Inferior parietal cortex (tissue), 1 donor: ENCODE measurements around the gene CCDC71L.
"Not testable (repeated sequence)": the region's sequence is repeated elsewhere in the genome, so short reads cannot be mapped to it uniquely, and the experiment has no call there.

ENCODE experiments used
- DNase-seq: peaks from one replicate; pipeline ENCODE4 v3.0.0-alpha.2; 2016; ENCODE audit errors: extremely low spot score

The CCDC71L gene

GRCh38 chr7:106660862-106661720 is at the start of gene CCDC71L:
Gene CCDC71L (minus strand): TSS chr7:106661158. CDS start chr7:106660896, 262 bp downstream.
- peak; percentile 91 for DNase-seq

DNA sequence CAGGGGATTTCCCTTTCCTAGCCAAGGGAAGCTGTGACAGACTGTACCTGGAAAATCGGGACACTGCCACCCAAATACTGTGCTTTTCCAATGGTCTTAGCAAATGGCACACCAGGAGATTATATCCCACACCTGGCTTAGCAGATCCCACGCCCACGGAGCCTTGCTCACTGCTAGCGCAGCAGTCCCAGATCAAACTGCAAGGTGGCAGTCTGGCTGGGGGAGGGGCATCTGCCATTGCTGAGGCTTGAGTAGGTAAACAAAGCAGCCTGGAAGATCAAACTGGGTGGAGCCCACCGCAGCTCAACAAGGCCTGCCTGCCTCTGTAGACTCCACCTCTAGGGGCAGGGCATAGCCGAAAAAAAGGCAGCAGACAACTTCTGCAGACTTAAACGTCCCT is 48.6 kb upstream of the CCDC71L start:
- DNase-seq: not testable (repeated sequence)

DNA sequence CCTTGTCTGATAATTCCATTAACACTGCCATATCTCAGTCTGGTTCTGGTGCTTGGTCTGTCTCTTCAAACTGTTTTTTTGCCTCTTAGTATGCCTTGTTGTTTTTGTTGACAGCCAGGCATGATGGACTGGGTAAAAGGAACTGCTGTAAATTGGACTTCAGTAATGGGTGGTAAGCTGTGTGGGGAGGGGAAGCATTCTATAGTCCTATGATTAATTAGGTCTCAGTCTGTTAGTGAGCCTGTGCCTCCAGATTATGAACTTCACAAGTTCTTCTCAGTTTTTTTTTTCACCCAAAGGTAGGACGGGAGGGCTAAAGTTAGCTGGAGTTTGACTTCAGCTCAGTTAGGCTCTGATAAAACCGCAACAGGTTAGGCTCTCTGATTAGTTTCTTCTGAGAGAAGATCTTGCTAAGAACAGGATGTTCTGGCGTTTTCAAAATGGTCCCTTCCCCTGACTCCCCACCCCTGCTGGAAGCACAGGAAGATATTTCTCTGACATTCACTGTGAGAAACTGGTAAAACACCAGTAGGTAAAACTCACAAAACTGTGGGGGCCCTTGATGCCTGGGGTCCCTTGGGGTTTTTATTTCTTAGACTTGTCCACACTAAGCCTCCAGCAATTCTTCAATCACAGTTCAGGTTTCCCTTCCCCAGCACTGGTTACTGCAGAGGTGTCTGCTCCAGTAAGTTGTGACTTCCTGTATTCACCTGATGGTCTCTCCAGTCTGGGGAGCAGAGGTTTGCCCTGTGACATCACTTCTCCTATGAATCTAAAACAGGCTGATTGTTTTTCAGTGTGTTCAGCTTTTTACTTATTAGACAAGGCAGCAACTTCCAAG is 43.3 kb upstream of the CCDC71L start:
- no peak for DNase-seq

- DNase-seq: no peak
Observed at GRCh38 chr7:106693677-106694353, 32.9 kb upstream of the CCDC71L start.

- DNase-seq: no peak
Observed at GRCh38 chr7:106692450-106693051, 31.6 kb upstream of the CCDC71L start.

- not testable (repeated sequence) for DNase-seq
Observed at GRCh38 chr7:106688161-106688560, 27.2 kb upstream of the CCDC71L start.

- no peak for DNase-seq
Observed at GRCh38 chr7:106683941-106684340, 23.0 kb upstream of the CCDC71L start.

DNA sequence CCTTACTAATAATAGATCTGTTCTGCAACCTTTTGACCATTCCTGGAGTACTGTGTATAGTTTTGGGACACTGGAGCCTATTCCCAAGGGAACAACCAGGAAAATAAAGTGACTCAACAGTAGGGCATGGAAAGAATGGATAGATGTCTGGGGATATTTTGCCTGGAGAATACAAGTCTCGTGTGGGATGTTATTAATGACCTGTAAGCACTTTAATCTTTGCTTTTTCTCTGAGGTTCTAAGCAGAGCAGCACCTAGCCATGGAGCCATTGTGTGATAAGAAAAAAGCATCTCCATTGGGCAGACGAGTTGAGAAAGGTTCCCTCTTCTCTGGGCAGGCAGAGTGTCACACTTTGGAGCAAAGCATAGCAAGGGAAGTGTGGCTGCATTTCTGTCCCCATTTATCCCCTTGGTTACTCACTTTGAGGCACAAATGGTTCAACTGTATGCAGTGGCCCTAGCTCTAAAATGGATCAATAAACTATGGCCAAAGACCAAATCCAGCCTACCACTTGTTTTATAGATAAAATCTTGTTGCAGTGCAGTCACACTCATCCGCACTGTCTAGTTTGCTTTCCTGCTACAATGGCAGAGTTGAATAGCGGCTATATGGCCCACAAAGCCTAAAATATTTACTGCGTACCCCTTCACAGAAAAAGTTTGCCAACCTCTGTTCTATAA is 21.0 kb upstream of the CCDC71L start:
- no peak for DNase-seq

- DNase-seq: no peak
Observed at GRCh38 chr7:106679153-106679931, 18.4 kb upstream of the CCDC71L start.

DNA sequence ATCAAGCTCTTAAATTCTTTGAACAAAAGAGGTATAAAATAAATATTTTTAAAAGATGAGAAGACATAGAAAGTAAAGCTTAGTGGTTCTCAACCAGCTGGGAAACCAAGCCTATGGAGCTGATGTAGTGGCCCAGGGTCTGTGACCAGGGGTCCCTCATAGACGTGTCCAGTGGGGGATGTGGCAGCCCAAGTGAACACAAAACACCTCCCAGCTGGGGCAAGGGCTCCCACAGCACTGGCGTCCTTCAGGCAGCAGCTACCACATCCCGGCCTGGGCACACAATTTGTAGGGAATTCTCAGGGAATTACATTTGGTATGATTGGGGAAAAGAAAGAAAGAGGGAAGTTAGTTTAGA is 17.8 kb upstream of the CCDC71L start:
- no peak for DNase-seq

DNA sequence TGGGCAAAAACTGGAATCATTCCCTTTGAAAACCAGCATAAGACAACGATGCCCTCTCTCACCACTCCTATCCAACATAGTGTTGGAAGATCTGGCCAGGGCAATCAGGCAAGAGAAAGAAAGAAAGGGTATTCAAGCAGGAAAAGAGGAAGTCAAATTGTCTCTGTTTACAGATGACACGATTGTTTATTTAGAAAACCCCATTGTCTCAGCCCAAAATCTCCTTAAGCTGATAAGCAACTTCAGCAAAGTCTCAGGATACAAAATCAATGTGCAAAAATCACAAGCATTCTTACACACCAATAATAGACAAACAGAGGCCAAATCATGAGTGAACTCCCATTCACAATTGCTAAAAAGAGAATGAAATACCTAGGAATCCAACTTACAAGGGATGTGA is 15.5 kb upstream of the CCDC71L start:
- DNase-seq: not testable (repeated sequence)

DNA sequence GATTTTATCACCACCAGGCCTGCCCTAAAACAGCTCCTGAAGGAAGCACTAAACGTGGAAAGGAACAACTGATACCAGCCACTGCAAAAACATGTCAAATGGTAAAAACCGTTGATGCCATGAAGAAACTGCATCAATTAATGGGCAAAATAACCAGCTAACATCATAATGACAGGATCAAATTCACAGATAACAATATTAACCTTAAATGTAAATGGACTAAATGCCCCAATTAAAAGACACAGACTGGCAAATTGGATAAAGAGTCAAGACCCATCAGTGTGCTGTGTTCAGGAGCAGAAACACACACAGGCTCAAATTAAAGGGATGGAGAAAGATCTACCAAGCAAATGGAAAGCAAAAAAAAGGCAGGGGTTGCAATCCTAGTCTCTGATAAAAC is 12.7 kb upstream of the CCDC71L start:
- DNase-seq: not testable (repeated sequence)

DNA sequence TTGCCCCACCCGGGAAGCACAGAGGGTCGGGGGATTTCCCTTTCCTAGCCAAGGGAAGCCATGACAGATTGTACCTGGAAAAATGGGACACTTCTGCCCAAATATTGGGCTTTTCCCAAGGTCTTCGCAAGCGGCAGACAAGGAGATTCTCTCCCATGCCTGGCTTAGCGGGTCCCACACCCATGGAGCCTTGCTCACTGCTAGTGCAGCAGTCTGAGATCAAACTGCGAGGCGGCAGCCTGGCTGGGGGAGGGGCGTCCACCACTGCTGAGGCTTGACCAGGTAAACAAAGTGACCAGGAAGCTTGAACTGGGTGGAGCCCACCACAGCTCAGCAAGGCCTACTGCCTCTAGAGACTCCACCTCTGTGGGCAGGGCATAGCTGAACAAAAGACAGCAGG is 11.0 kb upstream of the CCDC71L start:
- not testable (repeated sequence) for DNase-seq

GRCh38 chr7:106671160-106671559 is 10.2 kb upstream of the CCDC71L start:
- no peak for DNase-seq

DNA sequence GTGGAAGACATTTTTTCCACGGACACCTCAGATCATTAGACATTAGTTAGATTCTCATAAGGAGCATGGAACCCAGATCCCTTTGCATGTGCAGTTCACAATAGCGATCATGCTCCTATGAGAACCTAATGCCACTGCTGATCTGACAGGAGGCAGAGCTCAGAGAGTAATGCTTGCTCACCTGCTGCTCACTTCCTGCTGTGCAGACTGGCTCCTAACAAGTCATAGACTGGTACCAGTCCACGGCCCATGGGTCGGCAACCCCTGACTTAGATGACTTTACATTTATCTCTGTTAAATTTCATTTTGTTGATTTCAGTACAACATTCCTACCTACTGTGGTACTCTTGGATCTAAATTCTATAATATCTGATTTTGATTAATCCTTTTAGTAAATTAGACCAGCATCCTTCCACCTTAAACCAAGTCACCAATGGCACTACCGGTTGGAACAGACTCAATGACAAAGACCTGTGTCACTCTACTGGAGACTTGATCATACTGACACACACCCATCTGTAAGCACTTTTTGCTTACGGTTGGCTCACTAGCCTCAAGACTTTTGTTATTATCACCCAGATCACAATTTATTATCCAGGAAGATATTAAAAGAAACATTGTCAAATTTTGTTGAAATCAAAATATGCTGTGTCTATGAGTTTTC is 8.0 kb upstream of the CCDC71L start:
- no peak for DNase-seq

DNA sequence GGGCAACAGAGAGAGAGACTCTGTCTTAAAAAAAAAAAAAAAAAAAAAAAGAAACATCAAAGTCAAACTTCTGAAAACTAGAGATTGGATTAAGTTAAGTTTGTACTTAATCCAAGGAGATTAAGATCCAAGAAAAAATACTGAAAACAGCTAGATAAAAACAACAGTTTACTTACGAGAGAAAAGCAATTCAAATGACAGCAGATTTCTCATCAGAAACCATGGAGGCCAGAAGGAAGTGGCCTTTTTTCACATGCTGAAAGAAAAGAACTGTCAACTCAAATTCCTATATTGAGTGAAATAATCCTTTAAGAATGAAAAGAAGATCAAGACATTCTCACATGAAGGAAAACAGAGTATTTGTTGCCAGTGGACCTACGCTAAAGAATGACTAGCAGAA is 5.4 kb upstream of the CCDC71L start:
- no peak for DNase-seq

DNA sequence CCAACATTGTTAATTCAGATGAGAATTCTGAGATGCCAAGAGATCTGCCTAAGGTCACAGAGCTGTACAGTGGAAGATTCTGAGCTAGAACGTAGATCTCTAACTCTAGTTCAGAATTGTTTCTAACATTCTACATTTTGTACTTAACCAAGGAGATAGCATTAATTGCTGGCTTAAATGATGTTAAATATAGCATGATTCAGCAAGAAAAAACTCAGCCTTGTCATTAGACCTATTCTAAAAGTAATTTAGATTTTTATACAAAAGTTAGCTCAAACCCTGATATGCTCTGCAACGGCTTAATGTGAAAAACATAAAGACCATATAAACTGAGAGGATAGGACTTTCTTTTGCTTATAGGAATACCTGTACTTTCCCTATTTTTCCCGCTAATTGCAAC is 3.4 kb upstream of the CCDC71L start:
- DNase-seq: no peak

- peak; percentile 51 for DNase-seq
Observed at GRCh38 chr7:106659963-106660861, 746 bp downstream of the CCDC71L start.
